Measurements from ENCODE around the gene NPTXR. TPM values are rescaled to one million over a fixed set of nuclear protein-coding genes. Genes with fewer than 3 reads are reported as not detected.

Gene NPTXR
- total RNA-seq, 1 experiment from 2014 or later = 8.8 TPM

GRCh38 chr22:38782402-38783094 is 61.3 kb downstream of the NPTXR start:
- in situ Hi-C loops (cut with HindIII; ENCODE audit: low sequenced_read_pairs) = no loop called here

GRCh38 chr22:38781033-38781432 is 62.8 kb downstream of the NPTXR start:
- DNase-seq (ENCODE audit: low spot score) = peak; percentile 67
- in situ Hi-C loops (cut with HindIII; ENCODE audit: low sequenced_read_pairs) = no loop called here

More at GRCh38 chr22:38782402-38783094, 61.3 kb downstream of the NPTXR start:
- no peak for DNase-seq (ENCODE audit: low spot score)

GRCh38 chr22:38777087-38777671 is 66.6 kb downstream of the NPTXR start:
- in situ Hi-C loops (cut with HindIII; ENCODE audit: low sequenced_read_pairs) = no loop called here
- DNase-seq (ENCODE audit: low spot score) = peak; percentile 45

- DNase-seq (ENCODE audit: low spot score) = no peak
- in situ Hi-C loops (cut with HindIII; ENCODE audit: low sequenced_read_pairs) = no loop called here
Measured at GRCh38 chr22:38776086-38776485, 67.7 kb downstream of the NPTXR start.

GRCh38 chr22:38775656-38776055 is 68.2 kb downstream of the NPTXR start:
- no peak for DNase-seq (ENCODE audit: low spot score)
- in situ Hi-C loops (cut with HindIII; ENCODE audit: low sequenced_read_pairs) = no loop called here

- no peak for DNase-seq (ENCODE audit: low spot score)
- in situ Hi-C loops (cut with HindIII; ENCODE audit: low sequenced_read_pairs) = no loop called here
Measured at GRCh38 chr22:38774496-38775166, 69.2 kb downstream of the NPTXR start.

- DNase-seq (ENCODE audit: low spot score) = no peak
- in situ Hi-C loops (cut with HindIII; ENCODE audit: low sequenced_read_pairs) = no loop called here
Measured at GRCh38 chr22:38773363-38773946, 70.4 kb downstream of the NPTXR start.

- in situ Hi-C loops (cut with HindIII; ENCODE audit: low sequenced_read_pairs) = no loop called here
Measured at GRCh38 chr22:38772623-38772873, 71.3 kb downstream of the NPTXR start.

GRCh38 chr22:38770257-38770949 is 73.4 kb downstream of the NPTXR start:
- no peak for DNase-seq (ENCODE audit: low spot score)
- in situ Hi-C loops (cut with HindIII; ENCODE audit: low sequenced_read_pairs) = no loop called here

More at GRCh38 chr22:38772623-38772873, 71.3 kb downstream of the NPTXR start:
- DNase-seq (ENCODE audit: low spot score) = no peak

Other genes starting within 250 kb of the NPTXR start
- gene FAM227A, start 187.6 kb downstream of the NPTXR start, total RNA-seq (2014; rRNA removed; shearing (Covaris generic)) = 0.37 and 0.41 TPM in 2 replicates
- gene CBY1, start 187.4 kb downstream of the NPTXR start, total RNA-seq (2014; rRNA removed; shearing (Covaris generic)) = 34.2 and 47.6 TPM in 2 replicates
- gene TOMM22, start 162.1 kb downstream of the NPTXR start, total RNA-seq (2014; rRNA removed; shearing (Covaris generic)) = 131 and 138 TPM in 2 replicates
- 33.3 and 41.4 TPM in 2 replicates for gene JOSD1, start 143.1 kb downstream of the NPTXR start, total RNA-seq (2014; rRNA removed; shearing (Covaris generic))
- gene GTPBP1, start 138.1 kb downstream of the NPTXR start, total RNA-seq (2014; rRNA removed; shearing (Covaris generic)) = 30.5 and 35.9 TPM in 2 replicates
- 19.4 and 23.9 TPM in 2 replicates for gene SUN2, start 88.0 kb downstream of the NPTXR start, total RNA-seq (2014; rRNA removed; shearing (Covaris generic))
- 17.9 and 30.9 TPM in 2 replicates for gene DNAL4, start 49.9 kb downstream of the NPTXR start, total RNA-seq (2014; rRNA removed; shearing (Covaris generic))
- gene CBX6, start 28.2 kb upstream of the NPTXR start, total RNA-seq (2014; rRNA removed; shearing (Covaris generic)) = 16.4 and 25.6 TPM in 2 replicates
- gene APOBEC3A, start 113.6 kb upstream of the NPTXR start, total RNA-seq (2014; rRNA removed; shearing (Covaris generic)) = not detected in 2 replicates
- 6.4 and 8.9 TPM in 2 replicates for gene APOBEC3B, start 138.3 kb upstream of the NPTXR start, total RNA-seq (2014; rRNA removed; shearing (Covaris generic))
- 1.7 and 2.9 TPM in 2 replicates for gene APOBEC3C, start 170.2 kb upstream of the NPTXR start, total RNA-seq (2014; rRNA removed; shearing (Covaris generic))
- gene APOBEC3D, start 177.1 kb upstream of the NPTXR start, total RNA-seq (2014; rRNA removed; shearing (Covaris generic)) = 0.54 TPM in 1 of 2 replicates, not detected in the other
- 4.7 and 9.7 TPM in 2 replicates for gene APOBEC3F, start 196.8 kb upstream of the NPTXR start, total RNA-seq (2014; rRNA removed; shearing (Covaris generic))
- gene APOBEC3G, start 233.2 kb upstream of the NPTXR start, total RNA-seq (2014; rRNA removed; shearing (Covaris generic)) = 2.9 and 5.6 TPM in 2 replicates

Measured in G401 (cell line).